ENCODE measurements around the gene LAMC3. TPM values are rescaled to one million over a fixed set of nuclear protein-coding genes. Genes with fewer than 3 reads are reported as not detected.

LAMC3 gene
- total RNA-seq, 8 experiments from 2014 or later: 0.05 to 96.7 (median 0.35) TPM; not detected in 1

DNA sequence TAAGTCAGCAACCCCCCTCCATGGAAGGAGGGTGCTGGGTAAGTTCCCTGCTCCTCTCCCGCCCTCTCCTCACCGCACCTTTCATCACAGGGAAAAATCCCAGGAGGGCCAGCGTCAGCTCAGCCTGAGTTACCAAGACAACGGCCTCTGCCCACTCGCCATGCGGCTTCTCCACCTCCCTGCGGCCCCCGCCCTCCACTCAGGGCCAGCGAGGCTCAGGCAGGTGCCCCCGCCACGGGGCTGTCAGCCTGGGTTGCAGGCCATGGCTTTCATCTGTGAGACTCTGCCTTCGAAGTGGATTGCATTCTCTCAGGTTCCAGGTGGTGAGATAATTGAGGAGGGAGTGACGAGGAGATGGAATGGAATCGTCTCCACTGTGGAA is 27.2 kb upstream of the LAMC3 start:
- peak in 5 of 8 experiments; percentile 72 to 88 (median 84) for ATAC-seq (replicated peaks in 6 of 8)
- H3K27ac ChIP-seq: peak overlapping the region; percentile 44 to 77
- no peak overlapping the region for H3K4me3 ChIP-seq
- in situ Hi-C loops (cut with MboI; ENCODE audit: low pct_unique_long_range_greater_than_20kb in 2 of 9, low sequenced_read_pairs in 9 of 9, unreplicated experiment in 9 of 9): loop anchor here in 4 of 9 experiments (25.0 kb wide), 3 partner anchors 106 to 269 kb away; partner anchors contain the start of gene AIF1L (in 1 of the 4)
- WGBS, 10 experiments: 43% methylated on average over 3 of the region's 14 CpGs; no CpG with 5 or more reads in 9 of the 10 experiments
- peaks cover 52 to 57% of the 10 kb centered on the region in 2 donors for H3K4me1 ChIP-seq (replicated peaks in 1 of 2)

DNA sequence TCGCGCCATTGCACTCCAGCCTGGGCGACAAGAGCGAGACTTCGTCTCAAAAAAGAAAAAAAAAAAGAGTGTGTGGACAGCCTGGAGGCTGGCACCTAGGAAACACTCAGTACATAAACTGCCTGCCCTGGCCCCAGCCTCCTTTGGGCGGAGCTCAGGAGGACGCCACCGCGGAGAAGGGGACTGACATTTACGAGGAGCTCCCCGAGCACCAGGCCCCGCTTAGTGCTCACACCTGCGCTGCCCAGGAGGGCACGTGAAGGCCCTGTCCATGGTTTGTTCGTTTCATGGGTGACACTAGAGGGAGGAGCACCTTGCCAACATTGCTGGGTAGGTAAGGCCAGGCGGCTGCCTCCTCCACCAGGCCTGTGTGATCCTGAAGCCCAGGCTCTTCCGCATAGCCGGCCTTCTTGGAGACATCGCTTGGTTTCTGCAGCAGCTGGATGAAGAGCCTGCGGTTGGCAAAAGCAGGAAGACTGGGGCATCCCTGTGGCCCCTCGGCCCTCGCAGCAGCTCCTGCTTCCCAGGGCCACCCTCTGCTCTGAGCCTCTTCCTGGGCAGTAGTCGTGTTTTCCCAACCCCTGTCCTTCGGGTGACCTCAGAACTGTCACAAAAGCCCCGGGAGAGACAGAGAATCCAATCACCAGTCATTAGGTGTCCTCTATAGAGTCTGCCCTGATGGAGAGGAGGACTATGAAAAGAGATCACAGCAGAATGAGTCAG is 26.2 kb upstream of the LAMC3 start:
- Histone ChIP-seq H3K27ac (peak overlapping the region; percentile 44 to 77), H3K4me3 (no peak overlapping the region), H3K4me1 (replicated peaks in 1 of 2) (peaks cover 62 to 67% of the 10 kb centered on the region in 2 donors)
- WGBS, 10 experiments: 51 to 100% (median 83%) methylated on average over 1 to 13 of the region's 25 CpGs; no CpG with 5 or more reads in 4 of the 10 experiments
- peak in 5 of 8 experiments; percentile 29 to 50 (median 44) for ATAC-seq (replicated peaks in 6 of 8)
- in situ Hi-C loops (cut with MboI; ENCODE audit: low pct_unique_long_range_greater_than_20kb in 2 of 9, low sequenced_read_pairs in 9 of 9, unreplicated experiment in 9 of 9): loop anchor here in 4 of 9 experiments (25.0 kb wide), 3 partner anchors 105 to 270 kb away; partner anchors contain the start of gene AIF1L (in 1 of the 4)

DNA sequence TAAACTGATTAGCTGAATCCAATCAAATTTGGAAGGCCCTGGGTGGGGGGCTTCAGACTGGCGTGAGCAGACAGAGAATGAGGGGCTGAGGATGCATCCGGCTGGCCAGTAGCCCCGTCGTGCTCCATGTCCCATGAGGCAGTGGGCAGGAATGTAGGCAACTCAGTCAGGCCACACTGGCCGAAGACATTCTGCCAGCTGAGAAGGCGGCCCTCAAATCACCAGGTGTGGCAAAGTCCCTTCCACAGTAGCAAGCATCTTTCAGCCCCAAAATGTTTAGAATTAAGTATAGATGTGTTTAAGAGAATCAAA is 25.7 kb upstream of the LAMC3 start:
- H3K4me1 ChIP-seq (replicated peaks in 1 of 2): peaks cover 62 to 70% of the 10 kb centered on the region in 2 donors
- no peak overlapping the region for H3K4me3 ChIP-seq
- ATAC-seq (replicated peaks in 6 of 8): no peak
- H3K27ac ChIP-seq: peak overlapping the region; percentile 33 to 77
- 37 to 100% (median 80%) methylated on average over 1 to 4 of the region's 6 CpGs; no CpG with 5 or more reads in 4 of the 10 experiments for WGBS, 10 experiments
- in situ Hi-C loops (cut with MboI; ENCODE audit: low pct_unique_long_range_greater_than_20kb in 2 of 9, low sequenced_read_pairs in 9 of 9, unreplicated experiment in 9 of 9): loop anchor here in 4 of 9 experiments (25.0 kb wide), 3 partner anchors 104 to 271 kb away; partner anchors contain the start of gene AIF1L (in 1 of the 4)

DNA sequence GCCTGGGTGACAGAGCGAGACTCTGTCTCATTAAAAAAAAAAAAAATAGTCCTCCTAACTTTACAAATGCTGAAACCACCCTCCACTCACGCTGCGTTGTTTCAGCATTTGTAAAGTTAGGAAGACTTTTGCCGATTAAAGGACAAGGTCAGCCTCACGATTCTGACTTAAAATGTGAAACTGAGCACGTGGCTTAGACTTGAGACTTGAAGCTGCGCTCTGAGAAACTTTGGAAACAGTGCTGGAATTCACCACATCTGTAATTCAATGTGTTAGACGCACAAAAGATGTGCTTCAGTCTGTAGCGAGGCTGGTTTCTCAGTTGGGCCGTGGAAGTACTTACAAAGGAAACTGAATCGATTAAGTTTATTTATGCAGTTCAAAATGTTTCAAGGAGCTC is 25.0 kb upstream of the LAMC3 start:
- H3K4me1 ChIP-seq (replicated peaks in 1 of 2): peaks cover 62 to 73% of the 10 kb centered on the region in 2 donors
- in situ Hi-C loops (cut with MboI; ENCODE audit: low pct_unique_long_range_greater_than_20kb in 2 of 9, low sequenced_read_pairs in 9 of 9, unreplicated experiment in 9 of 9): loop anchor here in 4 of 9 experiments (25.0 kb wide), 3 partner anchors 103 to 272 kb away; partner anchors contain the start of gene AIF1L (in 1 of the 4)
- WGBS, 10 experiments: 22 to 66% (median 48%) methylated on average over 2 to 9 of the region's 11 CpGs; no CpG with 5 or more reads in 1 of the 10 experiments
- peak overlapping the region in 1 of 2 donors; percentile 77 for H3K27ac ChIP-seq
- H3K4me3 ChIP-seq: no peak overlapping the region
- ATAC-seq (replicated peaks in 6 of 8): no peak

DNA sequence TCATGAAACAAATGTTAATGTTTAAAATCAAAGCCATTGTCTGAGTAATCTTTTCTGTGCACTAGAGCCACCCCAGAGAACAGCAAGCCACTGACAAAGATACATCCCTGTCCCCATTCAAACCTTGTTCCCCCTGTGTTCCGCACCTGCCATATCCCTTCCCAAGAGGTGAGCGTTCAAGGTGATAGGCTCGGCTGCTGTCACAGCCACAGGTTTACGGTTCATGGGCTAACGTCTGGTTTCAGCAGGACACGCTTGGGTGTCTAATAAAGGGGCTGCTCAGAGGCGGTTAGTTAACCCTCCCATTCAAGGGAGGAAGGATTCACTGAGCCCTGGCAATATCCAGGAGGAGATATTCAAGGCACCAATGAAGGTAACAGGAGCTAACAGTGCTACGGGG is 24.5 kb upstream of the LAMC3 start:
- no peak for ATAC-seq (replicated peaks in 6 of 8)
- no peak overlapping the region for H3K4me3 ChIP-seq
- 58 to 100% (median 70%) methylated on average over 1 to 4 of the region's 8 CpGs; no CpG with 5 or more reads in 2 of the 10 experiments for WGBS, 10 experiments
- peaks cover 62 to 74% of the 10 kb centered on the region in 2 donors for H3K4me1 ChIP-seq (replicated peaks in 1 of 2)
- in situ Hi-C loops (cut with MboI; ENCODE audit: low pct_unique_long_range_greater_than_20kb in 2 of 9, low sequenced_read_pairs in 9 of 9, unreplicated experiment in 9 of 9): loop anchor here in 4 of 9 experiments (25.0 kb wide), 3 partner anchors 103 to 272 kb away; partner anchors contain the start of gene AIF1L (in 1 of the 4)
- peak overlapping the region in 1 of 2 donors; percentile 45 for H3K27ac ChIP-seq

DNA sequence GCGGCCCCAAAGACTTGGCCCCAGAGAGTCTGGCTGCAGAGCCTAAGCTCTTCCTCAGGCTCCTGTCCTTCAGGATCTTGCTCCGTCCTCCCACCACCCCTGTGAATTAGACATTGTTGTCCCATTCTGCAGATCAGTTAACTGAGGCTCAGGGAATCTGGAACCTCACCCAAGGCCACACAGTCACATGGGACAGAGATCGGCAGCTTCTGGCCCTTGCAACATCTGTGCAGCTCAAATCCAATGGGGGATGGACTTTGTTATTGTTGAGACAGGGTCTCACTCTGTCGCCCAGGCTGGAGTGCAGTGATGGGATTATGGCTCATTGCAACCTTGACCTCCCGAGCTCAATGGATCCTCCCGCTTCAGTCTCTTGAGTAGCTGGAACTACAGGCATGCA is 23.9 kb upstream of the LAMC3 start:
- ATAC-seq (replicated peaks in 6 of 8): no peak
- Histone ChIP-seq H3K27ac (peak overlapping the region in 1 of 2 donors; percentile 31), H3K4me1 (replicated peaks in 1 of 2) (peaks cover 64 to 73% of the 10 kb centered on the region in 2 donors), H3K4me3 (no peak overlapping the region)
- WGBS, 10 experiments: 20 to 100% (median 100%) methylated on average over 1 to 4 of the region's 6 CpGs; no CpG with 5 or more reads in 3 of the 10 experiments
- in situ Hi-C loops (cut with MboI; ENCODE audit: low pct_unique_long_range_greater_than_20kb in 2 of 9, low sequenced_read_pairs in 9 of 9, unreplicated experiment in 9 of 9): loop anchor here in 4 of 9 experiments (25.0 kb wide), 3 partner anchors 102 to 273 kb away; partner anchors contain the start of gene AIF1L (in 1 of the 4)

DNA sequence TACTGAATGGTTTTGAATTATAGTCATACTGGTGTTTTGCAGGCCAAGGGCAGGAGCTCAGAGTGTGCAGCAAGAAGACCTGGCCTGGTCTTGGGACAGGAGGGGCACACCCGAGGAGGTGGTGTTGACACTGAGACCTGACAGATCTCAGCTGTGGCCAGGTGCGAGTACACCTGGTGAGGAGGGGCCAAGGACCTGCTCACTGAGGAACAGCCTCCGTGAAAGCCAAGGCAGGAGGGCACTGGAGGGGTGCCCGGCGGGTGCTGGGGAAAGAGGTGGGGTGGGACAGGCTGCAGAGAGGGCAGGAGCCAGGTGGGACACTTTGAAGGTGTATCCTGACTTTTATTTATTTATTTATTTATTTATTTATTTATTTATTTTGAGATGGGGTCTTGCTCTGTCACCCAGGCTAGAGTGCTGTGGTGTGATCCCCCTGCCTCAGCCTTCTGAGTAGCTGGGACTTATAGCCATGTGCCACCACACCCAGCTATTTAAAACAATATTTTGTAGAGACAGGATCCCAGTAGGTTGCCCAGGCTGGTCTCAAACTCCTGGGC is 23.3 kb upstream of the LAMC3 start:
- Histone ChIP-seq H3K27ac (peak overlapping the region; percentile 68 to 72), H3K4me3 (no peak overlapping the region), H3K4me1 (replicated peaks in 1 of 2) (peaks cover 65 to 73% of the 10 kb centered on the region in 2 donors)
- 60 to 80% methylated on average over 1 of the region's 5 CpGs; no CpG with 5 or more reads in 8 of the 10 experiments for WGBS, 10 experiments
- in situ Hi-C loops (cut with MboI; ENCODE audit: low pct_unique_long_range_greater_than_20kb in 2 of 9, low sequenced_read_pairs in 9 of 9, unreplicated experiment in 9 of 9): loop anchor here in 4 of 9 experiments (25.0 kb wide), 3 partner anchors 102 to 273 kb away; partner anchors contain the start of gene AIF1L (in 1 of the 4)
- peak in 2 of 8 experiments; percentile 7 to 20 for ATAC-seq (replicated peaks in 6 of 8)

DNA sequence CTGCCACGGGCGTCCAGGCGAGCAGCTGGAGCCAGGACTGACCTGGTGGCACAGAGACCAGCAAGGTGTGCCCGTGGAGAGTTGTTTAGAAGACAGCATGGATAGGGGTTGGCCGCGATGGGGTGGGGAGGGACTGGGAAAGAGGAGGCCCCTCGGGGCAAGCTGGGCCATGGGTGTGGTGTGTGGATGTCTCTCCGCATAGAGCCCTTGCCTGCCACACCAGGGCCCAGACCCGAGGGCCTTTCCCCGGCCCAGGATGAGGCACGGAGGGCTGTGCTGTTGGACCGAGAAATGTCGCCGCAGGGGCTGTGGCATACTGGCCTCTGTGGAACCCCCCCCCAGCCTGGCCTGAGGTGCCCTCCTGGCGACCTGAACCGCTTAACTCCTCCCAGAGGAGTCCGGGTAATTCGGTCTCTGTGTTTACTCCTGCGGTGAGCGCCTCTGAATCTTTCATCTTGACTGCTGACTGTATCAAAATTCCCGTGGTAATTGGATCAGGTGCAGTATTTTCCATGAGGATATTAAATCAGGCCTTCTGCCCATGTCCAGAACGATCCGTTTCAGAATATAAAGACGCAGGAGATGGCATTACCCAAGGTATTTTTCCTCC is 22.5 kb upstream of the LAMC3 start:
- Histone ChIP-seq H3K27ac (peak overlapping the region; percentile 68 to 72), H3K4me1 (replicated peaks in 1 of 2) (peaks cover 65 to 73% of the 10 kb centered on the region in 2 donors), H3K4me3 (no peak overlapping the region)
- 32 to 100% (median 52%) methylated on average over 1 to 9 of the region's 24 CpGs; no CpG with 5 or more reads in 3 of the 10 experiments for WGBS, 10 experiments
- in situ Hi-C loops (cut with MboI; ENCODE audit: low pct_unique_long_range_greater_than_20kb in 2 of 9, low sequenced_read_pairs in 9 of 9, unreplicated experiment in 9 of 9): loop anchor here in 4 of 9 experiments (25.0 kb wide), 3 partner anchors 101 to 274 kb away; partner anchors contain the start of gene AIF1L (in 1 of the 4)
- ATAC-seq (replicated peaks in 6 of 8): peak in 7 of 8 experiments; percentile 19 to 94 (median 35)

DNA sequence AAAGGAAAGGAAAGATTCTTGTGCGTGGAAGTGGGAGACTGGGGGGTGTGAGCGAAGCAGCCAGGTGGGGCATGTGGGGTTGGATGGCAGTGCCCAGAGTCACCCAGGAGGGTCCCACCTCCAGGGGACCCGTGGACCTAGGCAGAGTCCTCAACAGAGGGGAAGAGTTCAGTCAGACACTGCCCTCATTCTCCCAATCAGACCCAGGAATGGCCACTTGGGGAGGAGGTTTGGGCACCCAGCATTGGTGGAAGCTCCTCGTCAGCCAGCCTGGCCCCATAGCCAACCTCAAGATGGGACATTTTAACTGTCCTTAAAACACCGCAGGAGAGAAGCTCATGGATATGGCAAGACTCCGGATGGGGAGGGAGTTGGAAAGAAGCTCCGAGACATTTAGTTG is 21.9 kb upstream of the LAMC3 start:
- H3K27ac ChIP-seq: peak overlapping the region; percentile 68 to 72
- H3K4me1 ChIP-seq (replicated peaks in 1 of 2): peaks cover 65 to 73% of the 10 kb centered on the region in 2 donors
- in situ Hi-C loops (cut with MboI; ENCODE audit: low pct_unique_long_range_greater_than_20kb in 2 of 9, low sequenced_read_pairs in 9 of 9, unreplicated experiment in 9 of 9): loop anchor here in 4 of 9 experiments (25.0 kb wide), 3 partner anchors 100 to 275 kb away; partner anchors contain the start of gene AIF1L (in 1 of the 4)
- no peak for ATAC-seq (replicated peaks in 6 of 8)
- 75 to 100% (median 82%) methylated on average over 1 to 6 of the region's 7 CpGs; no CpG with 5 or more reads in 4 of the 10 experiments for WGBS, 10 experiments
- H3K4me3 ChIP-seq: no peak overlapping the region

DNA sequence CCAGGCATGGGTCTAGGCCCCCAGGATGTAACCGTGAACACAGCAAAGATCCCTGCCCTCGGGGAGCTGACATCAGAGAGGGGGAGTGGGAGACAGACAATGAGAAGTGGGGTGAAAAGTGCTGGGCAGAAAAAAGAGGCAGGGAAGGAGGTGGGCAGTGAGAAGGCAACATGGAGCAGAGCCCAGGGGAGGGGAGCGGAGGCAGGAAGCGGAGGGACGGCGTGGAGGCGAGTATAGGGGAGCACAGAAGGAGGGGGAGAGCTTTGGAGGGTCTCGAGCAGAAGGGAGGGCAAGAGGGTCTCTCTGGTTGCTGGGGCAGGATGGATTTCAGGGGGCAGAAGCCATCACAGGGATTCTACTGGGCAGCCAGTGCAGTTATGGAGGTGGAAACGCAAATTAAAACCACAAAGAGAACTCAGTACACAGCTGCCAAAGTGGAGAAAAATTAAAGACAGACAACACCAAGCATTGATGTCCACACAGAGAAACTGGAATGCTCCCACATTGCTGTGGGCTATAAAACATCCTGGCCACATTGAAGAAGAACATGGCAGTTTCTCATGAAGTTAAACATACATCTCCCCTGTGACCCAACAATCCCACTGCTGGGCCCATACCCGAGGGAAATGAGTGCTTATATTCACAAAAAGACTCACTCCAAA is 21.1 kb upstream of the LAMC3 start:
- peaks cover 60 to 65% of the 10 kb centered on the region in 2 donors for H3K4me1 ChIP-seq (replicated peaks in 1 of 2)
- H3K4me3 ChIP-seq: no peak overlapping the region
- no peak for ATAC-seq (replicated peaks in 6 of 8)
- peak overlapping the region; percentile 17 to 68 for H3K27ac ChIP-seq
- WGBS, 10 experiments: 17 to 92% (median 69%) methylated on average over 1 to 10 of the region's 10 CpGs; no CpG with 5 or more reads in 3 of the 10 experiments
- in situ Hi-C loops (cut with MboI; ENCODE audit: low pct_unique_long_range_greater_than_20kb in 2 of 9, low sequenced_read_pairs in 9 of 9, unreplicated experiment in 9 of 9): loop anchor here in 4 of 9 experiments (25.0 kb wide), 3 partner anchors 99 to 276 kb away; partner anchors contain the start of gene AIF1L (in 1 of the 4)

DNA sequence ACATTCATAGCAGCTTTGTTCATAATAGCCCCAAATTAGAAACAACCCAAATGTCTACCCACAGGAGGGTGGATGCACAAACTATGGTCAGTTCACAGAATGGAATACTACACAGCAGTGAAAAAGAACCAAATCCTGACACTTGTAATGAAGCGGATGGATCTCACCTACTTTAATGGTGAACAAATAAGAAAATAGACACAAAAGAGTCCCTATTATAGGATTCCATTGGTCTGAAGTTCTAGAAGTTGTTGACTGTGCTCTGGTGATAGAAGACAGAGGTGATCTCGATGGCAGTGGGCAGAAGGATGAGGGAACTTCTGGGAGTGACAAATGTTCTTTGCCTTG is 20.6 kb upstream of the LAMC3 start:
- Histone ChIP-seq H3K4me1 (replicated peaks in 1 of 2) (peaks cover 55 to 61% of the 10 kb centered on the region in 2 donors), H3K27ac (no peak overlapping the region), H3K4me3 (no peak overlapping the region)
- no peak for ATAC-seq (replicated peaks in 6 of 8)
- 57 to 100% (median 100%) methylated on average over 1 to 2 of the region's 2 CpGs; no CpG with 5 or more reads in 2 of the 10 experiments for whole genome bisulfite sequencing, 10 experiments
- in situ Hi-C loops (cut with MboI; ENCODE audit: low pct_unique_long_range_greater_than_20kb in 2 of 9, low sequenced_read_pairs in 9 of 9, unreplicated experiment in 9 of 9): loop anchor here in 4 of 9 experiments (25.0 kb wide), 3 partner anchors 99 to 276 kb away; partner anchors contain the start of gene AIF1L (in 1 of the 4)

DNA sequence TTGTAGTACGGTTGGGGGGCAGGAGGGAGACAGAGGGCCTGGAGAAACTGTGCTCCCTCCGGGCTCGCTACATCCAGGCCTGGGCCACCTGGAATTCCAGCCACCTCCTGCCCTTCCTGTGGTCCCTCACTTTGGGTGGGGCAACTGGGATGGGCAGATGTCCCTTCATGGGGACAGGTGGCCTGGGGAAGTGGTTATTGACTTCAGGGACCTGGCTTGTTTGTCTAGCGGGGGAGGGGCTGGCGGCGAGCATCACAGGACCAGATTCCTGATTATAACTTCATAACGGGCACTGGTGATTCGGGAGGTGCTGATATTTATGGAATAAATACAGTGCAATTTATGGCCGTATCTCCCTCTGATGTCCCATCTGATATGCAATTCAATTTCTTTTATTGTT is 20.1 kb upstream of the LAMC3 start:
- H3K27ac ChIP-seq: no peak overlapping the region
- 85 to 100% (median 85%) methylated on average over 2 to 4 of the region's 9 CpGs; no CpG with 5 or more reads in 7 of the 10 experiments for WGBS, 10 experiments
- H3K4me3 ChIP-seq: no peak overlapping the region
- no peak for ATAC-seq (replicated peaks in 6 of 8)
- peaks cover 50 to 60% of the 10 kb centered on the region in 2 donors for H3K4me1 ChIP-seq (replicated peaks in 1 of 2)
- in situ Hi-C loops (cut with MboI; ENCODE audit: low pct_unique_long_range_greater_than_20kb in 2 of 9, low sequenced_read_pairs in 9 of 9, unreplicated experiment in 9 of 9): loop anchor here in 4 of 9 experiments (25.0 kb wide), 3 partner anchors 98 to 277 kb away; partner anchors contain the start of gene AIF1L (in 1 of the 4)

Measured in motor neuron (in vitro differentiated cells).